Measurements from ENCODE around the gene FRMPD4. TPM values are rescaled to one million over a fixed set of nuclear protein-coding genes. Genes with fewer than 3 reads are reported as not detected.
A peak's percentile ranks its signal among the peaks of the same experiment; 100 is the strongest.

FRMPD4 gene
- total RNA-seq, 1 donor from 2014 or later: 1.2 TPM

DNA sequence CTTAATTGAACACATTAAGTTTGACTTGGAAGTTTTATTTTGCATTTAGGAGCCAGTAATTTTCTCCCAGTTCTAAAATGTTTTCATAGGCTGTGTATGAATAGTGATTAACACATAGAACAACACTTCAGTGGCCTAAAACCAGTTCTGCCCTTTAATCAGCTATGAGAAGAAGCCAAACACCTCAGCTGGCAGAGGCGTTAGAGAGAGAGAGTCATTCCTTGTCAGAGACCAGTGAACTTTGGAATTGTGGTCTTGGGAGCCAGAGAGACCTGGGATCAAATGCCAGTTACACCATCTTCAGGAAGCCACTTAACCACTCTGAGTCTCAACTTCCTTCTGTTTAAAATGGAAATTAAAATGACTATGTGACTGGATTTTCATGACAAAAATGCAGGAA, 613.6 kb downstream of the FRMPD4 start:
- ATAC-seq (no peak), DNase-seq (ENCODE audit: missing footprints) (no peak)
- intact Hi-C loops (cut with DNase I): no loop called here

GRCh38 chrX:12753366-12753765, 615.1 kb downstream of the FRMPD4 start:
- ATAC-seq (no peak), DNase-seq (ENCODE audit: missing footprints) (no peak)
- intact Hi-C loops (cut with DNase I): no loop called here

GRCh38 chrX:12758291-12758690, 620.0 kb downstream of the FRMPD4 start:
- ATAC-seq (no peak), DNase-seq (ENCODE audit: missing footprints) (no peak)
- intact Hi-C loops (cut with DNase I): no loop called here

DNA sequence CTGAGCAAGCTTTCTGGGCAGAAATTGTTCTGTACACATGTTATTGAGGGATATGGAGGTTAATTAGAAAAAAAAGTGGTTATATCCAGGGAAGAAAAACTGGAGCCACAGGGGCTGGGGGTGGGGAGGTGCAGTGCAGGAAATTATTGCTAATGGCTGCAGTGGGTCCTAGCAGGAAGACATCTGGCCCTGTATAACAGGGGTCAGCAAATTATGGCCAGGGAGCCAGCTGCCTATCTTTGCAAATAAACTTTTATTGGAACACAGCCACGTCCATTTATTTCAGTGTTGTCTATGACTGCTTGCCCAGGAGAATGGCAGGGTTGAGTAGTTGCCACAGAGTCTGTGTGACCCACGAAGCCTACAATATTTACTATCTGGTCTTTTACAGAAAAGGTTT, 629.6 kb downstream of the FRMPD4 start:
- ATAC-seq (no peak), DNase-seq (ENCODE audit: missing footprints) (no peak)
- intact Hi-C loops (cut with DNase I): no loop called here

- intact Hi-C loops (cut with DNase I): no loop called here
- DNase-seq (ENCODE audit: missing footprints) (no peak), ATAC-seq (no peak)
Measured at GRCh38 chrX:12768491-12768890, 630.2 kb downstream of the FRMPD4 start.

GRCh38 chrX:12770440-12770839, 632.2 kb downstream of the FRMPD4 start:
- no peak for DNase-seq (ENCODE audit: missing footprints)
- intact Hi-C loops (cut with DNase I): no loop called here
- no peak for ATAC-seq

DNA sequence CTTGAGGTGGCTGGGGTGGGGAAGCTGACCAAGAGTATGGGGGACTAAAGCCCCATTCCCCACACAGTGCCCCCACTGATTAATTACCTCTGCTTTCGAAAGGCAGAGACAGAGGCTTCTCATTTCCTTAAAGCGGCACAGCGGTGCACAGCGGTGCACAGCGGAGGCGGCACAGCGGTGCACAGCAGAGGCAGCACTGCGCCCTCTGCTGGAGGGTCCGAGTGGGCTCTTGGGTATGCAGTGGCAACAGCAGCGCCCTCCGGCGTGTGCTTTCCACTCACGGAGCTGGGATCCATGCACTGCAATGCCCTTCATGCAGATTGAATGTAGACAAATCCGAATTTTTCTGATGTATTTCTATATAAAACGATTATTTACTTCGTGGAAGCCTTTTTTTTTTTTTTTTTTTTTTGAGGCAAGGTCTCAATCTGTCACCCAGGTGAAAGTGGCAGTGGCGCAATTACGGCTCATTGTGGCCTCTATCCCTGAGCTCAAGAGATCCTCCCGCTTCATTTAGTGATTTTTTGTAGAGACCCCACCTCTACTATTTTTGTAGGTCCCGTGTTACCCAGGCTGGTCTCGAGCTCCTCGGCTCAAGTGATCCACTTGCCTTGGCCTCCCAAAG, 633.3 kb downstream of the FRMPD4 start:
- intact Hi-C loops (cut with DNase I): no loop called here
- peak; percentile 75 for DNase-seq (ENCODE audit: missing footprints)

More for the DNA sequence above, 633.3 kb downstream of the FRMPD4 start:
- ATAC-seq: peak; percentile 42
